HepG2 (cell line): ENCODE data around the gene BIRC5. TPM values are rescaled to one million over a fixed set of nuclear protein-coding genes. Genes with fewer than 3 reads are reported as not detected.

Experiments
- AGO1 ChIP-seq: fragments of 200-400 bp; formaldehyde crosslinking; IDR thresholded peaks from 2 replicates; pipeline ENCODE4 v1.6.1; 2017; ENCODE audit warnings: mild to moderate bottlenecking, low read depth, low read length, moderate library complexity; ENCODE audit not compliant: poor library complexity, severe bottlenecking
- CHD4 ChIP-seq: fragments of 200-600 bp; sonication (generic); IDR thresholded peaks from 2 replicates; pipeline ENCODE4 v1.7.0; 2017; ENCODE audit warnings: mild to moderate bottlenecking, low read length, borderline replicate concordance
- DPF2 ChIP-seq: sonication (generic); formaldehyde crosslinking; IDR thresholded peaks from 2 replicates; pipeline ENCODE4 v1.4.0; 2020; ENCODE audit warnings: mild to moderate bottlenecking, low read depth, missing genetic modification reagents, borderline replicate concordance
- DR1 ChIP-seq: sonication (generic); formaldehyde crosslinking; IDR thresholded peaks from 2 replicates; pipeline ENCODE4 v1.8.0; 2021; ENCODE audit warnings: mild to moderate bottlenecking, missing genetic modification reagents, inconsistent platforms
- EEA1 ChIP-seq: sonication (generic); formaldehyde crosslinking; IDR thresholded peaks from 2 replicates; pipeline ENCODE4 v1.5.1; 2020; ENCODE audit warnings: mild to moderate bottlenecking, missing genetic modification reagents, borderline replicate concordance
- ELF4 ChIP-seq: sonication (generic); formaldehyde crosslinking; IDR thresholded peaks from 2 replicates; pipeline ENCODE4 v1.5.0; 2020; ENCODE audit warnings: missing genetic modification reagents, mild to moderate bottlenecking, moderate library complexity, borderline replicate concordance
- GTF3A ChIP-seq: sonication (generic); formaldehyde crosslinking; conservative IDR thresholded peaks from 2 replicates; pipeline ENCODE4 v1.4.0; 2020; ENCODE audit warnings: mild to moderate bottlenecking, missing genetic modification reagents
- HDAC6 ChIP-seq: fragments of 200-600 bp; sonication (generic); IDR thresholded peaks from 2 replicates; pipeline ENCODE4 v1.7.0; 2017; ENCODE audit warnings: mild to moderate bottlenecking, antibody characterized with exemption, low read length, low read depth
- HOXD1 ChIP-seq: sonication (generic); formaldehyde crosslinking; IDR thresholded peaks from 2 replicates; pipeline ENCODE4 v1.5.0; 2020; ENCODE audit warnings: missing genetic modification reagents
- IKZF4 ChIP-seq: sonication (generic); formaldehyde crosslinking; IDR thresholded peaks from 2 replicates; pipeline ENCODE4 v1.5.1; 2020; ENCODE audit warnings: borderline replicate concordance, mild to moderate bottlenecking, low read depth, missing genetic modification reagents; ENCODE audit errors: not compliant biosample characterization
- MBNL3 ChIP-seq: fragments of 250-450 bp; sonication (Bioruptor Pico); conservative IDR thresholded peaks from 2 replicates; pipeline ENCODE4 v1.8.0; 2022; ENCODE audit warnings: mild to moderate bottlenecking, inconsistent platforms
- PHF5A ChIP-seq: IDR thresholded peaks from one replicate; pipeline ENCODE4 v1.6.1; 2018; ENCODE audit warnings: low read depth, missing genetic modification reagents; ENCODE audit not compliant: unreplicated experiment
- SOX6 ChIP-seq, 2 experiments: fragments of 450-650 bp in 1 of 2; sonication (generic) in 1 of 2; formaldehyde crosslinking in 1 of 2; IDR thresholded peaks; 2 replicates each; pipeline versions ENCODE4 v1.4.0 to v1.6.1; 2017 to 2020; ENCODE audit warnings: antibody characterized with exemption in 1 of 2, mild to moderate bottlenecking in 1 of 2, missing genetic modification reagents in 1 of 2
- SP1 ChIP-seq, 2 experiments: fragments of 450-650 bp in 1 of 2; sonication (generic) in 1 of 2; formaldehyde crosslinking in 1 of 2; IDR thresholded peaks; 2 replicates each; pipeline versions ENCODE4 v1.4.0 to v1.6.1; 2016 to 2020; ENCODE audit warnings: missing genetic modification reagents in 1 of 2
- TBL1XR1 ChIP-seq: fragments of 150-350 bp; IDR thresholded peaks from 2 replicates; pipeline ENCODE4 v1.6.1; 2014; ENCODE audit warnings: borderline replicate concordance, low read length; ENCODE audit not compliant: partially characterized antibody
- TCF12 ChIP-seq, 2 experiments: fragments of 450-650 bp in 1 of 2; sonication (generic) in 1 of 2; formaldehyde crosslinking in 1 of 2; IDR thresholded peaks; 2 replicates each; pipeline versions ENCODE4 v1.6.1 to v1.8.0; 2017 to 2022; ENCODE audit warnings: antibody characterized with exemption in 1 of 2, mild to moderate bottlenecking in 1 of 2, missing genetic modification reagents in 1 of 2, moderate library complexity in 1 of 2
- TCF7L2 ChIP-seq: IDR thresholded peaks from 2 replicates; pipeline ENCODE4 v1.6.1; 2011; ENCODE audit warnings: mild to moderate bottlenecking, low read depth, low read length, moderate library complexity
- U2AF2 ChIP-seq: fragments of 200-400 bp; formaldehyde crosslinking; IDR thresholded peaks from 2 replicates; pipeline ENCODE4 v1.6.1; 2017; ENCODE audit warnings: low read depth, mild to moderate bottlenecking, low read length
- ZNF205 ChIP-seq: IDR thresholded peaks from 2 replicates; pipeline ENCODE4 v1.6.1; 2018; ENCODE audit warnings: missing biosample characterization, missing genetic modification reagents
- ZNF619 ChIP-seq: sonication (generic); formaldehyde crosslinking; IDR thresholded peaks from 2 replicates; pipeline ENCODE4 v1.4.0; 2020; ENCODE audit warnings: mild to moderate bottlenecking, missing genetic modification reagents
- polyA plus RNA-seq, 8 experiments: library from polyadenylated mRNA; depleted of rRNA in 3 of 8; stranded (reverse) in 7 of 8; unstranded in 1 of 8; fragments of >200 nt; fragmentation: Illumina TruSeq in 4 of 8; extraction: Trizol in 4 of 8; gene quantifications; 2 replicates each; pipeline versions ENCODE4 v1.2.1 to v1.2.3, GENCODE V29; 2011 to 2016; ENCODE audit warnings: low read depth in 4 of 8, missing spikeins in 1 of 8, mixed read lengths in 1 of 8; ENCODE audit not compliant: insufficient read depth in 1 of 8
- total RNA-seq, 5 experiments: library from RNA; depleted of rRNA; stranded (reverse); fragments of >200 nt; fragmentation: Illumina TruSeq; extraction: Trizol; gene quantifications; 2 replicates each; pipeline ENCODE4 v1.2.3, GENCODE V29; 2016; ENCODE audit warnings: low read depth in 1 of 5
- TF ChIP-seq, protein P1 (sequence below): sonication (generic); formaldehyde crosslinking; IDR thresholded peaks from 2 replicates; pipeline ENCODE4 v1.4.0; 2020; ENCODE audit warnings: missing genetic modification reagents
- TF ChIP-seq, protein P2 (sequence below): sonication (generic); formaldehyde crosslinking; IDR thresholded peaks from 2 replicates; pipeline ENCODE4 v1.9.0; 2021; ENCODE audit warnings: missing genetic modification reagents, borderline replicate concordance
- TF ChIP-seq, protein P3 (sequence below): sonication (generic); formaldehyde crosslinking; IDR thresholded peaks from 2 replicates; pipeline ENCODE4 v1.4.0; 2020; ENCODE audit warnings: missing genetic modification reagents

Gene BIRC5
- total and polyA plus RNA-seq, 2 of the 13 experiments (the other 11 are each of a cell fraction or from before 2014, with no cell fraction given) = 30.3 to 135 TPM

DNA sequence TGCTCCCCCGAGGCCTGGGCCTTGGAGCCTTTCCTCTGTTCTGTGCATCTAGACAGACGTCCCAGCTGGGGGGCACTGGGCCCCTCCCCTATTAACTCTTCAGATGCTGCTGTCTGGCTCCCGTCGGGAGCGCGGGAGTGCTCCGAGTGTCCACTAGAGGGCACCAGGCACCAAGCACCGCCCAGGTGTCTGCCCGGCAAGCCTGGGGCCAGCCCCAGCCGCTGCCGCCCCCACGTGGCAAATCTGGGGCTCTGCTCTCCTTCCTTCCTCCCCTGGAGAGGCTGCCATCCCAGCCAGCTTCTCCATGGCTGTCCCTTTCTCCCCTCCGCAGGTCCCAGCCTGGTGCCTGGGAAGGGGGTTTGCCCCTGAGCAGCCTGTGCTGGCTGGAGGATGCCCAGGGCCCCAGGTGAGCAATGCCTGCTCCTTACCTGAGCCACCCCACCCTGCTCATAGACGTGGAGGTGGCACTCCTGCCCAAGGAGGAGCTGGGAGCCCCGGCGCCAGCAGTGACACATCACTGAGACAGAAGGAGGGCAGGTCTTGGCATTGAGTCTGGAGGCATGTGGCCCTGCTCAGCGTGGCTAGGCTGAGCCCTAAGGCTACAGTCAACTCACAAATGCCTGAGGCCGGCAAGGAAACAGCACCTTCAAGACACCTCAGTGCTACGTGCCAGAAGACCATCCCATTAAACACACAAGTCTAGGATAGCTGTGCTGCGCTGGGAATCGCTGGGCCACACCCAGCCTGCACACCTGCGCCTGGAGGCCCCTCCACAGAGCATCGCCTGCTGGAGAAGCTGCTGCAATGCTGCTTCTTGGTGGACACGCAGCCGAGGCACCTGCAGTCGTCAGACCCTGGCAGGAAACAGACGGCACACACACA, 37.1 kb downstream of the BIRC5 start (continued):
- TF ChIP-seq, protein P1, sequence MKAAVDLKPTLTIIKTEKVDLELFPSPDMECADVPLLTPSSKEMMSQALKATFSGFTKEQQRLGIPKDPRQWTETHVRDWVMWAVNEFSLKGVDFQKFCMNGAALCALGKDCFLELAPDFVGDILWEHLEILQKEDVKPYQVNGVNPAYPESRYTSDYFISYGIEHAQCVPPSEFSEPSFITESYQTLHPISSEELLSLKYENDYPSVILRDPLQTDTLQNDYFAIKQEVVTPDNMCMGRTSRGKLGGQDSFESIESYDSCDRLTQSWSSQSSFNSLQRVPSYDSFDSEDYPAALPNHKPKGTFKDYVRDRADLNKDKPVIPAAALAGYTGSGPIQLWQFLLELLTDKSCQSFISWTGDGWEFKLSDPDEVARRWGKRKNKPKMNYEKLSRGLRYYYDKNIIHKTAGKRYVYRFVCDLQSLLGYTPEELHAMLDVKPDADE (CRISPR knock-in tag) = no peak
- TF ChIP-seq HDAC6 = no peak
- TF ChIP-seq PHF5A (CRISPR knock-in tag) = peak; percentile 91
- TF ChIP-seq TCF12 (IDR thresholded peaks at IDR 0.05) = no peak
- TF ChIP-seq TCF12 (CRISPR knock-in tag; IDR thresholded peaks at IDR 0.05) = no peak
- TF ChIP-seq DPF2 (CRISPR knock-in tag) = no peak
- no peak for TF ChIP-seq DR1 (CRISPR knock-in tag)
- TF ChIP-seq, protein P2, sequence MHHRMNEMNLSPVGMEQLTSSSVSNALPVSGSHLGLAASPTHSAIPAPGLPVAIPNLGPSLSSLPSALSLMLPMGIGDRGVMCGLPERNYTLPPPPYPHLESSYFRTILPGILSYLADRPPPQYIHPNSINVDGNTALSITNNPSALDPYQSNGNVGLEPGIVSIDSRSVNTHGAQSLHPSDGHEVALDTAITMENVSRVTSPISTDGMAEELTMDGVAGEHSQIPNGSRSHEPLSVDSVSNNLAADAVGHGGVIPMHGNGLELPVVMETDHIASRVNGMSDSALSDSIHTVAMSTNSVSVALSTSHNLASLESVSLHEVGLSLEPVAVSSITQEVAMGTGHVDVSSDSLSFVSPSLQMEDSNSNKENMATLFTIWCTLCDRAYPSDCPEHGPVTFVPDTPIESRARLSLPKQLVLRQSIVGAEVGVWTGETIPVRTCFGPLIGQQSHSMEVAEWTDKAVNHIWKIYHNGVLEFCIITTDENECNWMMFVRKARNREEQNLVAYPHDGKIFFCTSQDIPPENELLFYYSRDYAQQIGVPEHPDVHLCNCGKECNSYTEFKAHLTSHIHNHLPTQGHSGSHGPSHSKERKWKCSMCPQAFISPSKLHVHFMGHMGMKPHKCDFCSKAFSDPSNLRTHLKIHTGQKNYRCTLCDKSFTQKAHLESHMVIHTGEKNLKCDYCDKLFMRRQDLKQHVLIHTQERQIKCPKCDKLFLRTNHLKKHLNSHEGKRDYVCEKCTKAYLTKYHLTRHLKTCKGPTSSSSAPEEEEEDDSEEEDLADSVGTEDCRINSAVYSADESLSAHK = no peak
- no peak for TF ChIP-seq MBNL3 (CRISPR knock-in tag)
- TF ChIP-seq CHD4 = no peak
- no peak for TF ChIP-seq SP1 (IDR thresholded peaks at IDR 0.05)
- peak; percentile 84 for TF ChIP-seq SP1 (CRISPR knock-in tag; IDR thresholded peaks at IDR 0.05)
- peak; percentile 71 for TF ChIP-seq AGO1
- TF ChIP-seq TBL1XR1 = peak; percentile 69
- TF ChIP-seq HOXD1 = 0 out of 2 replicates have a peak, but pooled peaks have one; percentile 34
- TF ChIP-seq ELF4 = no peak
- TF ChIP-seq TCF7L2 = no peak
- TF ChIP-seq ZNF619 (CRISPR knock-in tag) = peak; percentile 64; the same call in 1 of the 2 replicates
- TF ChIP-seq, protein P3, sequence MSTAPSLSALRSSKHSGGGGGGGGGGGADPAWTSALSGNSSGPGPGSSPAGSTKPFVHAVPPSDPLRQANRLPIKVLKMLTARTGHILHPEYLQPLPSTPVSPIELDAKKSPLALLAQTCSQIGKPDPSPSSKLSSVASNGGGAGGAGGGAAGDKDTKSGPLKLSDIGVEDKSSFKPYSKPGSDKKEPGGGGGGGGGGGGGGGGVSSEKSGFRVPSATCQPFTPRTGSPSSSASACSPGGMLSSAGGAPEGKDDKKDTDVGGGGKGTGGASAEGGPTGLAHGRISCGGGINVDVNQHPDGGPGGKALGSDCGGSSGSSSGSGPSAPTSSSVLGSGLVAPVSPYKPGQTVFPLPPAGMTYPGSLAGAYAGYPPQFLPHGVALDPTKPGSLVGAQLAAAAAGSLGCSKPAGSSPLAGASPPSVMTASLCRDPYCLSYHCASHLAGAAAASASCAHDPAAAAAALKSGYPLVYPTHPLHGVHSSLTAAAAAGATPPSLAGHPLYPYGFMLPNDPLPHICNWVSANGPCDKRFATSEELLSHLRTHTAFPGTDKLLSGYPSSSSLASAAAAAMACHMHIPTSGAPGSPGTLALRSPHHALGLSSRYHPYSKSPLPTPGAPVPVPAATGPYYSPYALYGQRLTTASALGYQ (CRISPR knock-in tag) = no peak; the same call in 1 of the 2 replicates
- no peak for TF ChIP-seq IKZF4
- no peak for TF ChIP-seq GTF3A (CRISPR knock-in tag)
- peak; percentile 47; the same call in 1 of the 2 replicates for TF ChIP-seq EEA1
- TF ChIP-seq ZNF205 (CRISPR knock-in tag) = peak; percentile 82
- TF ChIP-seq U2AF2 = no peak
- no peak for TF ChIP-seq SOX6 (IDR thresholded peaks at IDR 0.05)
- TF ChIP-seq SOX6 (CRISPR knock-in tag; IDR thresholded peaks at IDR 0.05) = peak; percentile 63; the same call in 1 of the 2 replicates
